ENCODE results near the gene ARSG. TPM values are rescaled to one million over a fixed set of nuclear protein-coding genes. Genes with fewer than 3 reads are reported as not detected.

Gene ARSG
- total and polyA plus RNA-seq, 9 of the 15 experiments (the other 6 are each of a cell fraction or from before 2014, with no cell fraction given), result 1.0 to 5.6 (median 1.8) TPM

DNA sequence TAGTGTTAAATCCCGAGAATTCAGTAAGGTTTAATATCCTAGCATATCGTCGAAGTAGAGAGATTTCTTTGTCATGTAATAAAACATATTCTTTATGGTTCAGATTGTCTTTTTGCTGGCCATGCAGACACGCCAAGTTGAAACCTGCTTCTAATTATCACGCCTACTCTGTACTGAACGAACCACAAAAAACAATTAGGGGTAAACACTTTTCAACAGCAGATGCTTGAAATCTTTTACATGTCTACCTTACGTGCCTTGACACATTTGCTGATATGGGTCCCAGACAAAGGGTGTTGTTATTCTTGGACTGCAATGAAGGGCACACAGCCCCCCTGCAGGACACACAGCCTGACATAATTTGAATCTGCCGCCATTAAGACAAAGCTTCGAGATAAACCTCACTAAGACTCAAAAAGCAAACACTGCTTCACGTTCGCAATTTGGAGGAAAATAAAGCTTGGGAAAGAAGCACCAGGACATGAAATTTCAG, 152.7 kb downstream of the ARSG start:
- DNase-seq (ENCODE audit: extremely low read depth in 1 of 4, low spot score in 3 of 4) (no peak), ATAC-seq (no peak), FAIRE-seq (no peak)
- Histone ChIP-seq H3K4me1 (replicated peaks in 1 of 2; ENCODE audit: control insufficient read depth in 2 of 2, insufficient read depth in 2 of 2, low read length in 2 of 2) (peaks cover 0 to 26% of the 10 kb centered on the region in 2 experiments; a peak in 4 of 5 replicates), H2AFZ (ENCODE audit: low read depth, low read length) (no peak overlapping the region), H3K4me2 (ENCODE audit: insufficient read depth, low read length) (no peak overlapping the region), H3K36me3 (ENCODE audit: control insufficient read depth, insufficient read depth, low read length) (peaks cover 3% of the 10 kb centered on the region; the same call in 1 of the 3 replicates), H3K9me3 (replicated peaks; ENCODE audit: control insufficient read depth, insufficient read depth, low read depth, low read length) (no peaks in the 10 kb centered on the region), H3K4me3 (no peak overlapping the region), H3K27ac (ENCODE audit: extremely low read depth, low read depth, low read length) (no peak overlapping the region), H3K9me1 (ENCODE audit: control insufficient read depth, insufficient read depth, low read length) (no peaks in the 10 kb centered on the region), H3K9ac (ENCODE audit: insufficient read depth in 1 of 2, low read depth in 2 of 2, low read length in 2 of 2) (no peak overlapping the region), H4K20me1 (replicated peaks; ENCODE audit: control insufficient read depth, insufficient read depth, low read length) (no peaks in the 10 kb centered on the region), H3K79me2 (ENCODE audit: control insufficient read depth, insufficient read depth, low read length) (no peaks in the 10 kb centered on the region), H3K27me3 (ENCODE audit: control insufficient read depth in 2 of 2, insufficient read depth in 2 of 2, low read length in 2 of 2) (no peaks in the 10 kb centered on the region)
- in situ Hi-C loops (cut with MboI), result no loop called here
- 80% methylated on average over 11 of the region's 11 CpGs for WGBS (ENCODE audit: insufficient coverage, low coverage, missing lambda C conversion rate)
- intact Hi-C loops (cut with micrococcal nuclease), result no loop called here
- CTCF ChIA-PET (ENCODE audit: low intra/inter-chr PET ratio), result no interaction called here
- POLR2A ChIA-PET, result interaction anchor here (0.7 to 1.0 kb wide), 2 partner anchors 13 to 188 kb away, joined by 3 to 5 read pairs; partner anchors contain the start of gene WIPI1
- no TSS peak for BruUV-seq (replicated peaks)
- TF ChIP-seq, protein P1, sequence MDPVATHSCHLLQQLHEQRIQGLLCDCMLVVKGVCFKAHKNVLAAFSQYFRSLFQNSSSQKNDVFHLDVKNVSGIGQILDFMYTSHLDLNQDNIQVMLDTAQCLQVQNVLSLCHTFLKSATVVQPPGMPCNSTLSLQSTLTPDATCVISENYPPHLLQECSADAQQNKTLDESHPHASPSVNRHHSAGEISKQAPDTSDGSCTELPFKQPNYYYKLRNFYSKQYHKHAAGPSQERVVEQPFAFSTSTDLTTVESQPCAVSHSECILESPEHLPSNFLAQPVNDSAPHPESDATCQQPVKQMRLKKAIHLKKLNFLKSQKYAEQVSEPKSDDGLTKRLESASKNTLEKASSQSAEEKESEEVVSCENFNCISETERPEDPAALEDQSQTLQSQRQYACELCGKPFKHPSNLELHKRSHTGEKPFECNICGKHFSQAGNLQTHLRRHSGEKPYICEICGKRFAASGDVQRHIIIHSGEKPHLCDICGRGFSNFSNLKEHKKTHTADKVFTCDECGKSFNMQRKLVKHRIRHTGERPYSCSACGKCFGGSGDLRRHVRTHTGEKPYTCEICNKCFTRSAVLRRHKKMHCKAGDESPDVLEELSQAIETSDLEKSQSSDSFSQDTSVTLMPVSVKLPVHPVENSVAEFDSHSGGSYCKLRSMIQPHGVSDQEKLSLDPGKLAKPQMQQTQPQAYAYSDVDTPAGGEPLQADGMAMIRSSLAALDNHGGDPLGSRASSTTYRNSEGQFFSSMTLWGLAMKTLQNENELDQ (CRISPR knock-in tag; IDR thresholded peaks at IDR 0.05; ENCODE audit: borderline replicate concordance), result no peak
- TF ChIP-seq SREBF1 (IDR thresholded peaks at IDR 0.05; ENCODE audit: borderline replicate concordance, low read depth, low read length) (no peak), HDAC8 (tag; IDR thresholded peaks at IDR 0.05) (no peak), HNRNPK (IDR thresholded peaks at IDR 0.05; ENCODE audit: low read depth, low read length, poor library complexity, severe bottlenecking) (no peak), C11orf30 (IDR thresholded peaks at IDR 0.05; ENCODE audit: low read depth) (no peak), SAP30 (IDR thresholded peaks at IDR 0.05; ENCODE audit: borderline replicate concordance, insufficient read depth, low read depth, low read length, poor library complexity, severe bottlenecking) (no peak), ZNF212 (CRISPR knock-in tag; IDR thresholded peaks at IDR 0.05) (no peak), SIX5 (IDR thresholded peaks at IDR 0.05; ENCODE audit: borderline replicate concordance in 1 of 2, insufficient read depth in 1 of 2, low read depth in 1 of 2, low read length in 2 of 2) (no peak), RBM17 (IDR thresholded peaks at IDR 0.05; ENCODE audit: borderline replicate concordance, low read depth, low read length) (no peak), TRIM28 (IDR thresholded peaks at IDR 0.05) (no peak), TAF7 (tag; IDR thresholded peaks at IDR 0.05) (no peak), CBX8 (IDR thresholded peaks at IDR 0.05; ENCODE audit: borderline replicate concordance, extremely low read depth, low read depth, low read length, poor library complexity, severe bottlenecking) (no peak)
- TF ChIP-seq, protein P2, sequence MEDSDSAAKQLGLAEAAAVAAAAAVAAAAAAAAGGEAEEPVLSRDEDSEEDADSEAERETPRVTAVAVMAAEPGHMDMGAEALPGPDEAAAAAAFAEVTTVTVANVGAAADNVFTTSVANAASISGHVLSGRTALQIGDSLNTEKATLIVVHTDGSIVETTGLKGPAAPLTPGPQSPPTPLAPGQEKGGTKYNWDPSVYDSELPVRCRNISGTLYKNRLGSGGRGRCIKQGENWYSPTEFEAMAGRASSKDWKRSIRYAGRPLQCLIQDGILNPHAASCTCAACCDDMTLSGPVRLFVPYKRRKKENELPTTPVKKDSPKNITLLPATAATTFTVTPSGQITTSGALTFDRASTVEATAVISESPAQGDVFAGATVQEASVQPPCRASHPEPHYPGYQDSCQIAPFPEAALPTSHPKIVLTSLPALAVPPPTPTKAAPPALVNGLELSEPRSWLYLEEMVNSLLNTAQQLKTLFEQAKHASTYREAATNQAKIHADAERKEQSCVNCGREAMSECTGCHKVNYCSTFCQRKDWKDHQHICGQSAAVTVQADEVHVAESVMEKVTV (CRISPR knock-in tag; IDR thresholded peaks at IDR 0.05), result no peak
- TF ChIP-seq, protein P3, sequence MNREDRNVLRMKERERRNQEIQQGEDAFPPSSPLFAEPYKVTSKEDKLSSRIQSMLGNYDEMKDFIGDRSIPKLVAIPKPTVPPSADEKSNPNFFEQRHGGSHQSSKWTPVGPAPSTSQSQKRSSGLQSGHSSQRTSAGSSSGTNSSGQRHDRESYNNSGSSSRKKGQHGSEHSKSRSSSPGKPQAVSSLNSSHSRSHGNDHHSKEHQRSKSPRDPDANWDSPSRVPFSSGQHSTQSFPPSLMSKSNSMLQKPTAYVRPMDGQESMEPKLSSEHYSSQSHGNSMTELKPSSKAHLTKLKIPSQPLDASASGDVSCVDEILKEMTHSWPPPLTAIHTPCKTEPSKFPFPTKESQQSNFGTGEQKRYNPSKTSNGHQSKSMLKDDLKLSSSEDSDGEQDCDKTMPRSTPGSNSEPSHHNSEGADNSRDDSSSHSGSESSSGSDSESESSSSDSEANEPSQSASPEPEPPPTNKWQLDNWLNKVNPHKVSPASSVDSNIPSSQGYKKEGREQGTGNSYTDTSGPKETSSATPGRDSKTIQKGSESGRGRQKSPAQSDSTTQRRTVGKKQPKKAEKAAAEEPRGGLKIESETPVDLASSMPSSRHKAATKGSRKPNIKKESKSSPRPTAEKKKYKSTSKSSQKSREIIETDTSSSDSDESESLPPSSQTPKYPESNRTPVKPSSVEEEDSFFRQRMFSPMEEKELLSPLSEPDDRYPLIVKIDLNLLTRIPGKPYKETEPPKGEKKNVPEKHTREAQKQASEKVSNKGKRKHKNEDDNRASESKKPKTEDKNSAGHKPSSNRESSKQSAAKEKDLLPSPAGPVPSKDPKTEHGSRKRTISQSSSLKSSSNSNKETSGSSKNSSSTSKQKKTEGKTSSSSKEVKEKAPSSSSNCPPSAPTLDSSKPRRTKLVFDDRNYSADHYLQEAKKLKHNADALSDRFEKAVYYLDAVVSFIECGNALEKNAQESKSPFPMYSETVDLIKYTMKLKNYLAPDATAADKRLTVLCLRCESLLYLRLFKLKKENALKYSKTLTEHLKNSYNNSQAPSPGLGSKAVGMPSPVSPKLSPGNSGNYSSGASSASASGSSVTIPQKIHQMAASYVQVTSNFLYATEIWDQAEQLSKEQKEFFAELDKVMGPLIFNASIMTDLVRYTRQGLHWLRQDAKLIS (CRISPR knock-in tag; IDR thresholded peaks at IDR 0.05), result no peak
